Coronary artery (tissue), 2 donors: ENCODE data around the gene CPN1.
A peak's percentile ranks its signal among the peaks of the same experiment; 100 is the strongest.

Experiments
- DNase-seq: peaks from one replicate; pipeline ENCODE4 v3.0.0-alpha.2; 2017; ENCODE audit warnings: low spot score
- H3K27ac ChIP-seq, 2 donors: fragments of 200-600 bp; sonication (generic); one replicate each; pipeline ENCODE4 v1.5.1; 2016 to 2019
- H3K4me3 ChIP-seq: fragments of 200-600 bp; sonication (generic); 2 replicates; pipeline ENCODE4 v1.5.1; 2016; ENCODE audit warnings: mild to moderate bottlenecking, moderate library complexity
- TF ChIP-seq, protein P1 (sequence below): fragments of 200-600 bp; sonication (generic); IDR thresholded peaks from one replicate; pipeline ENCODE4 v1.5.1; 2019; ENCODE audit warnings: antibody characterized with exemption

Gene CPN1

DNA sequence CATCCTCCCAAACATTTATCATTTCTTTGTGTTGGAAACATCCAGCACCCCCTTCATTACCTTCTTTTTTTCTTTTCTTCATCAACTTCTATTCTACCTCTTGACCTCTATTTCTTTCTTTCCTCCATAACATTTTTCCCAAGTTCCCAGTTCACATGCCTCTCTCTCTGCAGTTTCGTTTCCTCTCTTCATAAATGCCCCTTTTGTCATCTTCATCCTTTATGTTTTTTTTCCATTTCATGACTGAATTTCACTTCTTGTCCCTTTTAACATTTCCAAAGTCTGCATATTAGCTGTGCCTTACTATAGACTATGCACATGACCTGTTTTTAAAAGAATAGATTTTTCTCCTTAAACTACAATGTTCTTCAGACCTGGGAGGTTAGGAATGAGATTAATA is 23.7 kb downstream of the CPN1 start:
- TF ChIP-seq, protein P1, sequence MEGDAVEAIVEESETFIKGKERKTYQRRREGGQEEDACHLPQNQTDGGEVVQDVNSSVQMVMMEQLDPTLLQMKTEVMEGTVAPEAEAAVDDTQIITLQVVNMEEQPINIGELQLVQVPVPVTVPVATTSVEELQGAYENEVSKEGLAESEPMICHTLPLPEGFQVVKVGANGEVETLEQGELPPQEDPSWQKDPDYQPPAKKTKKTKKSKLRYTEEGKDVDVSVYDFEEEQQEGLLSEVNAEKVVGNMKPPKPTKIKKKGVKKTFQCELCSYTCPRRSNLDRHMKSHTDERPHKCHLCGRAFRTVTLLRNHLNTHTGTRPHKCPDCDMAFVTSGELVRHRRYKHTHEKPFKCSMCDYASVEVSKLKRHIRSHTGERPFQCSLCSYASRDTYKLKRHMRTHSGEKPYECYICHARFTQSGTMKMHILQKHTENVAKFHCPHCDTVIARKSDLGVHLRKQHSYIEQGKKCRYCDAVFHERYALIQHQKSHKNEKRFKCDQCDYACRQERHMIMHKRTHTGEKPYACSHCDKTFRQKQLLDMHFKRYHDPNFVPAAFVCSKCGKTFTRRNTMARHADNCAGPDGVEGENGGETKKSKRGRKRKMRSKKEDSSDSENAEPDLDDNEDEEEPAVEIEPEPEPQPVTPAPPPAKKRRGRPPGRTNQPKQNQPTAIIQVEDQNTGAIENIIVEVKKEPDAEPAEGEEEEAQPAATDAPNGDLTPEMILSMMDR: no peak
- no peak overlapping the region for H3K27ac ChIP-seq
- no peak for DNase-seq
- no peak overlapping the region for H3K4me3 ChIP-seq

DNA sequence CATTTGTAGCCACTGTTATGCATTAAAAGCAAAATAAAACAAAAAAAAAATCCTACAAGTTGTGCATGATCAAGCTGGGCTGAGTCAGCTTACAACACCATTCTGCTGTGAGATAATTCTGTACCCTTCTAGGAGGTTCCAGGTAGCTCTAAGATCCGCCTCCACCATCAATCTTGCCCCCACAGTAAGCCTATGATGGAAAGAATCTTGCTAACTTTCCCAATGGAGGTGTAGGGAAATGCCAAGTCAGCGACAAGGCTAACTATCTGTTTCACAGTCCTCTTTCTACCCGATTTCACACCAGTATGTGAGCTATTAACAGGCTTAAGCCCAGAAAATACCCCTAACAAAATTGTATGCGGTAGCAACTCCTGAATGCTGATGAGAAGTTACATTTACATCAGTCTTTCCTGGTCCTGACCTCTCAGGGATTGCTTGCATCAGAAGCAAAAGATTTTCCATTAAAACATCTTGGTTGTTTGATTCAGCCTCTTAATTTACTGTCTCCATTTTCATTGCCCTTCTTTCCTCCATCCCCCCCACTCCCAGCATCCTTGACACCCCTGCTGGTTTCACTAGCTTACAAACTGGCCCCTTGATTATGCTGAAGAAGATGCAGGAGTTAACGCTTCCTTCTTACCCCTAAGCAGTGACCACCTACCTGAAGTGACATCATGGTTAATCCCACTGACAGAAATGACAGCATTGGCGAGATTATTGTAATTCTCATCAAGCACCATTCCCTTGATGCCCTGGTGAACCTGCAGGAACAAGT is 27.8 kb downstream of the CPN1 start:
- Histone ChIP-seq H3K4me3 (no peak overlapping the region), H3K27ac (no peak overlapping the region)
- TF ChIP-seq, protein P1: no peak
- no peak for DNase-seq

DNA sequence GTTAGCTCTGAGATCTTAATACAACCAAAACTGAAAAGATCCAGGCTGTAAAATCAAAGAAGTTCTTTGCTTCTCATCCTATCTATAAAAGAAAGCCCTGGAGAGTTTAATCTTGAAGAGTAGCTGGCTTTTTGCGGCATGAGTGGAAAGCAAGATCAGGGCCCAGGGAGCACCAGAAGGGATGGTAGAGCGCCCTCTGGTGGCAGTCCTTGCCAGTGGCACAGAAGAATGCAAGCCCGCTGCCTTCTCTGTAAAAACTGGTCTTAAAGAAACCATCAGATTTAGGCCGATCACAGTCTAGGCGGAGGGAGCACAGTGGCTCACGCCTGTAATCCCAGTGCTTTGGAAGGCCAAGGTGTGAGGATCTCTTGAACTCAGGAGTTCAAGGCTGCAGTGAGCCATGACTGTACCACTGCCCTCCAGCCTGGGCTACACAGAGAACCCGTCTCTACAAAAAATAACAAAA is 35.6 kb downstream of the CPN1 start:
- Histone ChIP-seq H3K27ac (no peak overlapping the region), H3K4me3 (no peak overlapping the region)
- peak; percentile 80 for DNase-seq
- TF ChIP-seq, protein P1: peak; percentile 90

DNA sequence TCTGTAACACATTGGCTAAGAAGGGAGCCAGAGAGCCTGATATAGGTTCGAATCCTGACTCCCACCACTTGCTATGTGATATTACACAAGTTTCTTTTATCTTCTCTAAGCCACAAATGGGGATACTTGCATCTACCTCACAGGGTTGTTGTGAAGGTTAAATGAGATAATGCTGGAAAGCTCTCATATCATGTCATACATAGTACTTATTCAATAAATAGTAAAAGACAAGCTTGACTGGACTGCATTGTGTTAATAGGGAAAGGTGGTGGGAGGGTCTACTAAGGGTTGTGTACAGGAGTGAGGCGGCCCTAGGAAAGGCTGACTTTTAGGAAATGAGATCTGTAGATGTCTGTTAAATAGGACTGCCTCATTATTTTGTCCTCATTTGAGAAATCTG is 36.1 kb downstream of the CPN1 start:
- DNase-seq: no peak
- no peak overlapping the region for H3K27ac ChIP-seq
- TF ChIP-seq, protein P1: no peak
- no peak overlapping the region for H3K4me3 ChIP-seq

DNA sequence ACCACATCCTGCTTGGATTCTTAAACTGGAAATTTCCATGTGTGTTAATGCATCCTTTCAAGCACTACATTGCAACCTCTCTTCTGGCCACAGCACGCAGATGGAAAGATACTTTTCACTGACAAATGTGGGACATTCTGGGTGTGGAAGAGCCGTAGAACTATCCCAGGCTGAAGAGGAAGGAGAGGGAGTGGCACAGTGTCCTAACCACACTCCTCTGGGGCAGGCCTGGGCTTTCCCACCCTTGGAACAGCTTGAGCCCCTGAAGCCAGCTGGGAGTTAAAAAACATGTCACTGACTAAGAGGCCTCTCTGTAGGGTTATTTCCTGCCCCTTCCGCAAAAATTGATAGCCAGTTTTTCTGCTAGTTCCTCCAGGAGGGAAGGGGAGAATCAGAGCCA is 37.9 kb downstream of the CPN1 start:
- TF ChIP-seq, protein P1: no peak
- Histone ChIP-seq H3K4me3 (no peak overlapping the region), H3K27ac (peak overlapping the region in 1 of 2 donors; percentile 72)
- peak; percentile 79 for DNase-seq

DNA sequence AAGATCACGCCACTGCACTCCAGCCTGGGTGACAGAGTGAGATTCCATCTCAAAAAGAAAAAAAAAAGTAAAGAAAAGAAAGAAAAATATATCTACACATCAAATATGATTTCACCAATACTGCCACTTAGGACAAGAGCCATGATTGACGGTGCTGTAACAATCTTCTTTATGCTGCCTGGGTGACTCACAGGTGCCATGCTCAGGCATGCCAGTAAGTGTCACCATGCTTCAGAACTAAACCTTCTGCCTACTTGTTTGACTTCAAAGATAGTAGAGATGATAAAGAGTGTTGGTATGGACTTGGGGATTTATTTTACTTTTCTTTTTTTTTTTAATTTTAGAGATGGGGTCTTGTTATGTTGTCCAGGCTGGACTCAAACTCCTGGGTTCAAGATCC is 38.3 kb downstream of the CPN1 start:
- TF ChIP-seq, protein P1: no peak
- H3K4me3 ChIP-seq: no peak overlapping the region
- DNase-seq: no peak
- H3K27ac ChIP-seq: peak overlapping the region in 1 of 2 donors; percentile 72
